ENCODE measurements around the gene PGA3.
"Not testable (repeated sequence)": the region's sequence is repeated elsewhere in the genome, so short reads cannot be mapped to it uniquely, and the experiment has no call there.

- not testable (repeated sequence) for TF ChIP-seq CTCF, POLR2A (IDR thresholded peaks at IDR 0.05)
Measured at GRCh38 chr11:61237130-61237529, 33.8 kb downstream of the PGA3 start.

Data from thyroid gland (tissue), 4 donors.